Chondrocyte (in vitro differentiated cells): ENCODE data around the gene PREX1. TPM values are rescaled to one million over a fixed set of nuclear protein-coding genes. Genes with fewer than 3 reads are reported as not detected.

Source experiments
- DNase-seq: peaks from one replicate; pipeline ENCODE4 v3.0.0; 2021; ENCODE audit warnings: mixed read lengths, low spot score
- H3K27ac Mint-ChIP-seq: one replicate; pipeline ENCODE4 v1.8.0; 2021; ENCODE audit warnings: mild to moderate bottlenecking, moderate library complexity, mixed read lengths; ENCODE audit not compliant: unreplicated experiment
- H3K27me3 Mint-ChIP-seq: 2 replicates; pipeline ENCODE4 v1.8.0; 2021; ENCODE audit warnings: low read depth, mixed read lengths
- H3K36me3 Mint-ChIP-seq: 2 replicates; pipeline ENCODE4 v1.8.0; 2021; ENCODE audit warnings: low read depth, mixed read lengths
- H3K4me1 Mint-ChIP-seq: 2 replicates; pipeline ENCODE4 v1.8.0; 2021; ENCODE audit warnings: low read depth, mild to moderate bottlenecking, mixed read lengths
- H3K4me3 Mint-ChIP-seq: one replicate; pipeline ENCODE4 v1.8.0; 2021; ENCODE audit warnings: mild to moderate bottlenecking, moderate library complexity, mixed read lengths; ENCODE audit not compliant: unreplicated experiment
- H3K9me3 Mint-ChIP-seq: 2 replicates; pipeline ENCODE4 v1.8.0; 2021; ENCODE audit warnings: low read depth, mixed read lengths
- total RNA-seq: library from RNA; stranded (reverse); gene quantifications from 3 replicates; pipeline ENCODE4 v1.2.1, GENCODE V29; 2021
- TF ChIP-seq, protein P1 (sequence below): fragments of 200-600 bp; sonication (generic); IDR thresholded peaks from 2 replicates; pipeline ENCODE4 v1.5.0; 2021; ENCODE audit warnings: antibody characterized with exemption, mild to moderate bottlenecking, moderate library complexity

Gene PREX1
- total RNA-seq, 1 donor from 2014 or later, result 3.0 TPM

DNA sequence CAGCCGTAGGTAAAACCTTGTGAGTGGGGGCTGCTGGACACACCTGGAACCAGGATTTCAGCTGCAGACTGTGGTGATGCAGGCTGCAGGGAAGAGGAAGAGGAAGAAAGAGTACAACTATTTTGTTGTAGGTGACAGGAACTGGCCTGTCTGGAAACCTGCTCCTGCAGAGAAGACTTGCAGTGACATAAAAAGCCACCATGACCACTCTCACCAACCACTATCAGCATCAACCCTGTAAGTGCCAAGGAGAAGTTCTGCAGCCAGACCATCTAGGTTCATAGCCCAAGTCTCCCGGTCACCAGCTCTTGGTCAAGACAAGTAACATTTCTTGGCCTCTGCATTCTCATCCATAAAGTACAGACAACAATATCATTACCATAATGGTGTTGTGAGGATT lies 91.2 kb downstream of the PREX1 start:
- peak; percentile 28 for DNase-seq
- peaks cover 5% of the 10 kb centered on the region for H3K36me3 Mint-ChIP-seq
- H3K27ac Mint-ChIP-seq, result no peak overlapping the region
- peaks cover 3% of the 10 kb centered on the region for H3K27me3 Mint-ChIP-seq
- H3K4me1 Mint-ChIP-seq, result peaks cover 19% of the 10 kb centered on the region
- no peaks in the 10 kb centered on the region for H3K9me3 Mint-ChIP-seq
- TF ChIP-seq, protein P1, sequence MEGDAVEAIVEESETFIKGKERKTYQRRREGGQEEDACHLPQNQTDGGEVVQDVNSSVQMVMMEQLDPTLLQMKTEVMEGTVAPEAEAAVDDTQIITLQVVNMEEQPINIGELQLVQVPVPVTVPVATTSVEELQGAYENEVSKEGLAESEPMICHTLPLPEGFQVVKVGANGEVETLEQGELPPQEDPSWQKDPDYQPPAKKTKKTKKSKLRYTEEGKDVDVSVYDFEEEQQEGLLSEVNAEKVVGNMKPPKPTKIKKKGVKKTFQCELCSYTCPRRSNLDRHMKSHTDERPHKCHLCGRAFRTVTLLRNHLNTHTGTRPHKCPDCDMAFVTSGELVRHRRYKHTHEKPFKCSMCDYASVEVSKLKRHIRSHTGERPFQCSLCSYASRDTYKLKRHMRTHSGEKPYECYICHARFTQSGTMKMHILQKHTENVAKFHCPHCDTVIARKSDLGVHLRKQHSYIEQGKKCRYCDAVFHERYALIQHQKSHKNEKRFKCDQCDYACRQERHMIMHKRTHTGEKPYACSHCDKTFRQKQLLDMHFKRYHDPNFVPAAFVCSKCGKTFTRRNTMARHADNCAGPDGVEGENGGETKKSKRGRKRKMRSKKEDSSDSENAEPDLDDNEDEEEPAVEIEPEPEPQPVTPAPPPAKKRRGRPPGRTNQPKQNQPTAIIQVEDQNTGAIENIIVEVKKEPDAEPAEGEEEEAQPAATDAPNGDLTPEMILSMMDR, result no peak
- no peak overlapping the region for H3K4me3 Mint-ChIP-seq

DNA sequence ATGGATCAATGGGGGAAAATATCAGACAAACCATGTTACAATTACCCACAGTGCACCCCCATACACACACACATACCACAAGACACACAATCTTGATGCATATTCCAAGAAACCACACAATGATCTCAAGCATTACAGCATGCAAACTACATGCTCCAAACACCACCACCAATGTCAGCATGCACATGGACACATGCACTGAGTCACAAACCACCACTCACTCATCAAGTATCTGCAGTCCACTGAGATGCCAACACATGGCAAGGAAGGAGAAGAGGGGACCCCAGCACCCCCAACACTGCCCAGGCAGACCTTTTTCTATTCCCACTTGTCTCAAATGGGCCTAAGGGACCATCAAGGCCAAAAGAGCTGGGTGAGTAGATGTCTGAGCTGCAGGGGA lies 91.6 kb downstream of the PREX1 start:
- TF ChIP-seq, protein P1, result no peak
- Mint-ChIP-seq H3K4me1 (peaks cover 19% of the 10 kb centered on the region), H3K27me3 (peaks cover 3% of the 10 kb centered on the region), H3K4me3 (no peak overlapping the region), H3K27ac (no peak overlapping the region), H3K9me3 (no peaks in the 10 kb centered on the region), H3K36me3 (peaks cover 1% of the 10 kb centered on the region)
- DNase-seq, result no peak

DNA sequence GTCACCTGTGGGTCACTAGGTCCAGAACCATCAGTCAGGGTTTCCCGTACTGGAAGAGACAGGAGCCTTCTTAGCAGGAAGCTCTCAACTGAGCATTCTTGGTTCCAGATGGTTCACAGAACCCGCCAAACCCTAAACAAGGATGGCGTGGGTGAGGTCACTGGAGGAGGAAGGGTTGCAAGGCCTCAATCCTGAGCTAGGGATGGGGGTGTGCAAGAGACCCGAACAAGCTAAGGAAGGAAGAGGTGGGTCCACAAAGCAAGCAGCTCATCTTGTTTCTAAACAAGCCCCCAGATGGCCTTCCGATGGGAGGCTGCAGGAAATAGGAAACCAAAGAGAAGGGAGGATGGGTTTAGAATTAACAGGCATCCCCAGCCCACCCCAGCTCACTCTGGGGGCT lies 92.7 kb downstream of the PREX1 start:
- H3K27me3 Mint-ChIP-seq, result peaks cover 3% of the 10 kb centered on the region
- H3K4me3 Mint-ChIP-seq, result no peak overlapping the region
- DNase-seq, result no peak
- no peaks in the 10 kb centered on the region for H3K9me3 Mint-ChIP-seq
- H3K4me1 Mint-ChIP-seq, result peaks cover 19% of the 10 kb centered on the region
- TF ChIP-seq, protein P1, result no peak
- no peak overlapping the region for H3K27ac Mint-ChIP-seq
- peaks cover 1% of the 10 kb centered on the region for H3K36me3 Mint-ChIP-seq

DNA sequence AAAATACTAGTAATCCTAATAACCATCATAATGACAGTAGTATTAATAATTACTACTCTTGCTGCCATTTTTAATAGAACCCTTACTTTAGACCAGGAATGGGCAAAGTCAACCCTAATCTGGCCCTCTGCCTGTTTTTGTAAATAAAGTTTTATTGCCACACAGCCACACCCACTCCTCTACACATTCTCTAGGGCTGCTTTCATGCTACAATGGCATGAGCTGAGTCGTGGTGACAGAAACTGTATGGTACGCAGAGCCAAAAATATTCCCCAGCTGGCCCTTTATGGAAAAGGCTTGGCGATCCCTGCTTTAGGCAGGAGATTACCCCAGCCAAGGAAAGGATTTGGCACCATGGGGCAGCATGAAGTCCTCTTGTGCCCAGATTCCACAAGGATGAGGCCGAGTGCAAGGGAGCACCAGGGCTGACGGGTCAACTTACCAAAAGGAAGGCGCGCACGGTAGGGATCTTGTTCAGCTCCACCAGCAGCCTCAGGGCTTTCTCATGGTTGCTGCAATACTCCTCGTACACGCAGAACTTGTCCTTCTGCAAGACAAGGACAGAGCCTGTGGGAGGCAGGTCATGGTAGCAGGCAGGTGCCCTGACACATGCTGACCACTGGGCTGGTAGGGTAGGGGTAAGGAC lies 93.6 kb downstream of the PREX1 start:
- TF ChIP-seq, protein P1, result no peak
- H3K36me3 Mint-ChIP-seq, result peaks cover 1% of the 10 kb centered on the region
- H3K4me1 Mint-ChIP-seq, result peaks cover 19% of the 10 kb centered on the region
- no peak overlapping the region for H3K27ac Mint-ChIP-seq
- H3K27me3 Mint-ChIP-seq, result peaks cover 3% of the 10 kb centered on the region
- no peak overlapping the region for H3K4me3 Mint-ChIP-seq
- DNase-seq, result peak; percentile 59
- H3K9me3 Mint-ChIP-seq, result no peaks in the 10 kb centered on the region

DNA sequence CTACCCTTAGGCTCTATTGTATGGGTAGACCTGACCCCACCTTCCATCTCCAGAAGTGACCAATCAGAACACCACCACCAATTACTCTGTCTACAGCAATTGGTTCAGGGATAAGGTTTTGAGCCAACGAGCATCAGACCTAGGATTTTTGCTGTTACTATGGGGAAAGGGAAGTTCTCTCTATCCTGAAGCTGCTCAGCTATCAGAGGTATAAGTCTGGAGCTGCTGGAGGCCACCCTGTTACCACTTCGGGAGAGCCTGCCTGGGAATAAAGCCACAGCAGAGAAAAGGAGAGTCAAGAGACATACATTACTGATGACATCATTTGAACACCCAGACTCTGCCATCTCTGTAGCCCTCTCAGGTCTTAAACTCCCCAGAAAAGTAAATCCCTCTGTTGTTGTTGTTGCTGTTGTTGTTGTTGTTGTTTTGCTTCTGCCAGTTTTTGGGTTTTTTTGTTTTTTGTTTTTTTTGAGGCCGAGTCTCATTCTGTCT lies 94.5 kb downstream of the PREX1 start:
- Mint-ChIP-seq H3K4me1 (peaks cover 16% of the 10 kb centered on the region), H3K9me3 (no peaks in the 10 kb centered on the region), H3K27ac (no peak overlapping the region), H3K27me3 (no peaks in the 10 kb centered on the region), H3K4me3 (no peak overlapping the region), H3K36me3 (no peaks in the 10 kb centered on the region)
- TF ChIP-seq, protein P1, result no peak
- DNase-seq, result no peak
